Spleen (tissue), 11 donors: ENCODE results near the gene ME2. TPM values are rescaled to one million over a fixed set of nuclear protein-coding genes. Genes with fewer than 3 reads are reported as not detected.

Experiments used
- DNase-seq: peaks from one replicate; pipeline ENCODE4 v3.0.0-alpha.2; 2020
- H3K27ac ChIP-seq, 8 donors: fragments of 200-600 bp; sonication (generic) in 7 of 8; 1 replicate in 4 of 8; 2 replicates in 4 of 8; pipeline versions ENCODE4 v1.5.0 to v1.8.0; 2016 to 2021; ENCODE audit warnings: inconsistent platforms in 4 of 8, mild to moderate bottlenecking in 4 of 8, moderate library complexity in 1 of 8
- H3K27me3 ChIP-seq, 7 donors: fragments of 200-600 bp; sonication (generic) in 6 of 7; replicated peaks in 1 of 7; 1 replicate in 4 of 7; 2 replicates in 3 of 7; pipeline versions ENCODE4 v1.5.0 to v1.8.0; 2016 to 2021; ENCODE audit warnings: inconsistent platforms in 3 of 7, mild to moderate bottlenecking in 1 of 7
- H3K36me3 ChIP-seq, 6 donors: fragments of 200-600 bp; sonication (generic) in 5 of 6; 1 replicate in 4 of 6; 2 replicates in 2 of 6; pipeline versions ENCODE4 v1.5.0 to v1.8.0; 2016 to 2021; ENCODE audit warnings: inconsistent platforms in 2 of 6
- H3K4me1 ChIP-seq, 6 donors: fragments of 200-600 bp; sonication (generic) in 5 of 6; 1 replicate in 3 of 6; 2 replicates in 3 of 6; pipeline versions ENCODE4 v1.5.0 to v1.8.0; 2016 to 2021; ENCODE audit warnings: inconsistent platforms in 3 of 6
- H3K4me3 ChIP-seq, 8 donors: fragments of 200-600 bp; sonication (generic) in 7 of 8; 1 replicate in 4 of 8; 2 replicates in 4 of 8; pipeline versions ENCODE4 v1.5.0 to v1.8.0; 2016 to 2021; ENCODE audit warnings: inconsistent platforms in 4 of 8, mild to moderate bottlenecking in 4 of 8, moderate library complexity in 2 of 8
- H3K9me3 ChIP-seq, 8 donors: fragments of 200-600 bp; sonication (generic) in 7 of 8; 1 replicate in 4 of 8; 2 replicates in 4 of 8; pipeline versions ENCODE4 v1.5.0 to v1.8.0; 2016 to 2021; ENCODE audit warnings: inconsistent platforms in 4 of 8
- POLR2A ChIP-seq, 3 donors: fragments of 450-650 bp; IDR thresholded peaks; one replicate each; pipeline ENCODE4 v1.5.1; 2017; ENCODE audit warnings: antibody characterized with exemption in 3 of 3, mild to moderate bottlenecking in 1 of 3
- POLR2AphosphoS5 ChIP-seq, 3 donors: sonication (generic); formaldehyde crosslinking; IDR thresholded peaks; one replicate each; pipeline ENCODE4 v1.5.1; 2017; ENCODE audit warnings: antibody characterized with exemption in 3 of 3
- WGBS, 5 donors: extraction: QIAGEN DNeasy Blood & Tissue Kit in 3 of 5; methylation state at CpG; one replicate each; pipeline versions ENCODE4 v1.1.5 to v1.1.7; 2013 to 2018; 5-methylcytosine and 5-hydroxymethylcytosine counted together
- intact Hi-C: fragments of 100-400 bp; cut with DNase I; formaldehyde crosslinking; loops from one replicate; pipeline ENCODE4 v1.15.0; 2023; ENCODE audit warnings: low total_unique reads
- polyA plus RNA-seq, 3 donors: library from polyadenylated mRNA; stranded (reverse); fragments of 200-250 nt; gene quantifications; one replicate each; pipeline ENCODE4 v1.2.1, GENCODE V29; 2013
- total RNA-seq, 7 donors: library from RNA; depleted of rRNA in 3 of 7; stranded (reverse); fragments of >200 nt in 3 of 7; fragmentation: NEBNext Ultra II Directional in 4 of 7; extraction: Animal tissue kit (Norgen Biotek cat#: 25700) in 4 of 7; gene quantifications; one replicate each; pipeline versions ENCODE4 v1.1.0 to v1.2.1, GENCODE V29; 2016 to 2021
- TF ChIP-seq, protein P1 (sequence below), 11 experiments: fragments of 200-600 bp in 7 of 11; fragments of 450-650 bp in 4 of 11; sonication (generic) in 4 of 11; IDR thresholded peaks in 8 of 11; conservative IDR thresholded peaks in 3 of 11; 1 replicate in 7 of 11; 2 replicates in 4 of 11; pipeline versions ENCODE4 v1.4.0 to v1.8.0; 2016 to 2021; ENCODE audit warnings: antibody characterized with exemption in 11 of 11, inconsistent platforms in 4 of 11, mild to moderate bottlenecking in 1 of 11
- donor health status: healthy with polysubstance abuse.
- donor health status: DM: no; HTN: no; CAD: no; lungs with moderate emphysema.
- donor health status: DM: no; HTN: no; CAD: no.
- donor health status: Bipolar disorder and iron deficiency.
- donor health status: healthy.
- donor health status: DM: no; HTN: no; CAD: no.
- donor health status: DM: yes; HTN: yes; CAD: no.

ME2 gene
- total and polyA plus RNA-seq, 10 donors, result 25.9 to 179 (median 95.6) TPM

- TF ChIP-seq, protein P1, sequence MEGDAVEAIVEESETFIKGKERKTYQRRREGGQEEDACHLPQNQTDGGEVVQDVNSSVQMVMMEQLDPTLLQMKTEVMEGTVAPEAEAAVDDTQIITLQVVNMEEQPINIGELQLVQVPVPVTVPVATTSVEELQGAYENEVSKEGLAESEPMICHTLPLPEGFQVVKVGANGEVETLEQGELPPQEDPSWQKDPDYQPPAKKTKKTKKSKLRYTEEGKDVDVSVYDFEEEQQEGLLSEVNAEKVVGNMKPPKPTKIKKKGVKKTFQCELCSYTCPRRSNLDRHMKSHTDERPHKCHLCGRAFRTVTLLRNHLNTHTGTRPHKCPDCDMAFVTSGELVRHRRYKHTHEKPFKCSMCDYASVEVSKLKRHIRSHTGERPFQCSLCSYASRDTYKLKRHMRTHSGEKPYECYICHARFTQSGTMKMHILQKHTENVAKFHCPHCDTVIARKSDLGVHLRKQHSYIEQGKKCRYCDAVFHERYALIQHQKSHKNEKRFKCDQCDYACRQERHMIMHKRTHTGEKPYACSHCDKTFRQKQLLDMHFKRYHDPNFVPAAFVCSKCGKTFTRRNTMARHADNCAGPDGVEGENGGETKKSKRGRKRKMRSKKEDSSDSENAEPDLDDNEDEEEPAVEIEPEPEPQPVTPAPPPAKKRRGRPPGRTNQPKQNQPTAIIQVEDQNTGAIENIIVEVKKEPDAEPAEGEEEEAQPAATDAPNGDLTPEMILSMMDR (IDR thresholded peaks at IDR 0.05 in 8 of 11, conservative IDR thresholded peaks at IDR 0.05 in 3 of 11), result no peak
- TF ChIP-seq POLR2AphosphoS5 (IDR thresholded peaks at IDR 0.05) (no peak), POLR2A (IDR thresholded peaks at IDR 0.05) (no peak)
Observed at GRCh38 chr18:50926521-50926920, 47.6 kb downstream of the ME2 start.

GRCh38 chr18:50928551-50928950 lies 49.6 kb downstream of the ME2 start:
- intact Hi-C loops, result no loop called here
- H3K9me3 ChIP-seq, result peaks cover 0 to 10% (median 3%) of the 10 kb centered on the region in 8 donors
- H3K27ac ChIP-seq, result no peak overlapping the region
- 80 to 96% (median 85%) methylated on average over 2 of the region's 2 CpGs for WGBS, 5 donors
- TF ChIP-seq, protein P1 (IDR thresholded peaks at IDR 0.05 in 8 of 11, conservative IDR thresholded peaks at IDR 0.05 in 3 of 11), result no peak
- TF ChIP-seq POLR2A (IDR thresholded peaks at IDR 0.05) (no peak), POLR2AphosphoS5 (IDR thresholded peaks at IDR 0.05) (no peak)
- peaks cover 6 to 99% (median 61%) of the 10 kb centered on the region in 6 donors for H3K36me3 ChIP-seq
- DNase-seq, result no peak
- no peaks in the 10 kb centered on the region for H3K4me1 ChIP-seq
- H3K27me3 ChIP-seq, result no peaks in the 10 kb centered on the region
- H3K4me3 ChIP-seq, result no peak overlapping the region

More at GRCh38 chr18:50926521-50926920, 47.6 kb downstream of the ME2 start:
- Histone ChIP-seq H3K9me3 (peaks cover 0 to 10% (median 3%) of the 10 kb centered on the region in 8 donors), H3K27me3 (no peaks in the 10 kb centered on the region), H3K27ac (no peak overlapping the region), H3K4me3 (no peak overlapping the region), H3K4me1 (no peaks in the 10 kb centered on the region), H3K36me3 (peaks cover 6 to 99% (median 61%) of the 10 kb centered on the region in 6 donors)
- DNase-seq, result no peak
- intact Hi-C loops, result no loop called here

- intact Hi-C loops, result no loop called here
- Histone ChIP-seq H3K36me3 (peaks cover 0 to 97% (median 20%) of the 10 kb centered on the region in 6 donors), H3K27ac (no peak overlapping the region), H3K9me3 (no peaks in the 10 kb centered on the region), H3K4me3 (no peak overlapping the region), H3K4me1 (no peaks in the 10 kb centered on the region), H3K27me3 (no peaks in the 10 kb centered on the region)
- no peak for TF ChIP-seq POLR2AphosphoS5 (IDR thresholded peaks at IDR 0.05)
- TF ChIP-seq POLR2A (IDR thresholded peaks at IDR 0.05), result no peak
- TF ChIP-seq, protein P1 (IDR thresholded peaks at IDR 0.05 in 8 of 11, conservative IDR thresholded peaks at IDR 0.05 in 3 of 11), result no peak
- 95 to 97% (median 97%) methylated on average over 5 of the region's 5 CpGs for WGBS, 5 donors
- DNase-seq, result no peak
Observed at GRCh38 chr18:50933684-50934083, 54.8 kb downstream of the ME2 start.

DNA sequence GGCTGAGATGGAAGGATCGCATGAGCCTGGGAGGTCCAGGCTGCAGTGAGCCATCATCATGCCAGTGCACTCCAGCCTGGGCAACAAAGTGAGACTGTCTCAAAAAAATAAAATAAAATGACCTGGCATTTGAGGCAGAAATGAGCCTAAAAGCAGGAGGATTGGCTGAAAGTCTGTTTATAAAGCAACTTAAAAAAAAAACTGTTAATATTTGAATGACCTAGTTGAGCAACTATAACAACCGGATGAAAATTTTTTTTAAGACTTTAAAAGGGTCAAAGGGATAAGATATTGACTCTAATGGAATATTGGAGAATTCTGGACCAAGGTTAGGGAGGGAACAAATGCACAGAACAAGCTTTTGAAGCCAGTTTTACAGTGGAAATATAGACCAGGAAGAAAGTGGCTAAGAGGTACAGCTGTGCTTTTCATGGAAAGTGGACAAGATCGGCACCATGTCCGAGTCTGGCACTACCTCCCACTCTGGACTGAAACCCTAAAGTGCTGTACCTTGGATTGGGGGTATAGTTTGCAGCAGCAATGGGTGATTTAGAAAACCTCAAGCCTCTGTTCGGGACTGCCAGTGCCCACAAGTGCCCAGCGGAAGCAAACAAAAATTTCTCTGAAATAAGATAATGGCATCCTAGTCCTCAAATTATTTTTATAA lies 55.8 kb downstream of the ME2 start:
- WGBS, 5 donors, result 94 to 98% (median 97%) methylated on average over 6 of the region's 6 CpGs
- no peaks in the 10 kb centered on the region for H3K4me1 ChIP-seq
- no peak for DNase-seq
- H3K27me3 ChIP-seq, result no peaks in the 10 kb centered on the region
- no peak overlapping the region for H3K27ac ChIP-seq
- TF ChIP-seq POLR2A (IDR thresholded peaks at IDR 0.05), result no peak
- TF ChIP-seq POLR2AphosphoS5 (IDR thresholded peaks at IDR 0.05), result no peak
- TF ChIP-seq, protein P1 (IDR thresholded peaks at IDR 0.05 in 8 of 11, conservative IDR thresholded peaks at IDR 0.05 in 3 of 11), result no peak
- intact Hi-C loops, result no loop called here
- H3K4me3 ChIP-seq, result no peak overlapping the region
- no peaks in the 10 kb centered on the region for H3K9me3 ChIP-seq
- H3K36me3 ChIP-seq, result peaks cover 0 to 94% (median 17%) of the 10 kb centered on the region in 6 donors
